Neural cell (in vitro differentiated cells): ENCODE measurements around the gene GATC. TPM values are rescaled to one million over a fixed set of nuclear protein-coding genes. Genes with fewer than 3 reads are reported as not detected.
A peak's percentile ranks its signal among the peaks of the same experiment; 100 is the strongest.

ENCODE experiments used
- H2AFZ ChIP-seq: fragments of 200-600, 300-800 bp; sonication (generic), shearing (Covaris generic); 2 replicates; pipeline ENCODE4 v1.6.0; 2014; ENCODE audit warnings: low read depth, mild to moderate bottlenecking, antibody characterized with exemption, low read length, moderate library complexity
- H3F3A ChIP-seq: fragments of 200-600 bp; shearing (Covaris generic); 2 replicates; pipeline ENCODE4 v1.6.1; 2016; ENCODE audit warnings: mild to moderate bottlenecking, moderate library complexity, mixed read lengths, antibody characterized with exemption, low read length; ENCODE audit not compliant: insufficient read depth, poor library complexity, severe bottlenecking
- H3K27ac ChIP-seq: fragments of 200-600, 300-800 bp; sonication (generic), shearing (Covaris generic); 2 replicates; pipeline ENCODE4 v1.5.1; 2014; ENCODE audit warnings: mild to moderate bottlenecking, low read length, moderate library complexity
- H3K27me3 ChIP-seq: fragments of 300-800, 200-600 bp; sonication (generic), shearing (Covaris generic); 2 replicates; pipeline ENCODE4 v1.6.0; 2014; ENCODE audit warnings: mild to moderate bottlenecking, low read depth, low read length, moderate library complexity; ENCODE audit not compliant: insufficient read depth
- H3K36me3 ChIP-seq: fragments of 300-800, 200-600 bp; sonication (generic), shearing (Covaris generic); 2 replicates; pipeline ENCODE4 v1.5.1; 2014; ENCODE audit warnings: mild to moderate bottlenecking, antibody characterized with exemption, low read length, moderate library complexity; ENCODE audit not compliant: insufficient read depth
- H3K4me2 ChIP-seq: fragments of 300-800, 200-600 bp; sonication (generic), shearing (Covaris generic); 2 replicates; pipeline ENCODE4 v1.6.0; 2014; ENCODE audit warnings: mild to moderate bottlenecking, low read length
- H3K4me3 ChIP-seq: fragments of 300-800, 200-600 bp; sonication (generic), shearing (Covaris generic); 2 replicates; pipeline ENCODE4 v1.5.1; 2014; ENCODE audit warnings: mild to moderate bottlenecking, low read length, moderate library complexity
- H3K79me2 ChIP-seq: fragments of 200-600 bp; shearing (Covaris generic); replicated peaks from 2 replicates; pipeline ENCODE4 v1.6.0; 2014; ENCODE audit warnings: mild to moderate bottlenecking, low read length, moderate library complexity; ENCODE audit not compliant: insufficient read depth
- H3K9ac ChIP-seq: fragments of 300-800, 200-600 bp; sonication (generic), shearing (Covaris generic); 2 replicates; pipeline ENCODE4 v1.6.1; 2016; ENCODE audit warnings: mild to moderate bottlenecking, low read length, mixed read lengths
- H3K9me2 ChIP-seq: fragments of 200-600 bp; shearing (Covaris generic); 2 replicates; pipeline ENCODE4 v1.6.1; 2016; ENCODE audit warnings: mild to moderate bottlenecking, low read length, mixed read lengths; ENCODE audit not compliant: insufficient read depth
- H3K9me3 ChIP-seq: fragments of 200-600, 300-800 bp; sonication (generic), shearing (Covaris generic); 2 replicates; pipeline ENCODE4 v1.6.1; 2016; ENCODE audit warnings: mild to moderate bottlenecking, mixed run types, low read length, moderate library complexity, mixed read lengths
- H4K20me1 ChIP-seq: fragments of 200-600 bp; shearing (Covaris generic); 2 replicates; pipeline ENCODE4 v1.6.1; 2016; ENCODE audit warnings: mild to moderate bottlenecking, mixed run types; ENCODE audit not compliant: insufficient read depth
- CTCF ChIP-seq: fragments of 450-650 bp; IDR thresholded peaks from 2 replicates; pipeline ENCODE4 v1.5.1; 2014; ENCODE audit warnings: antibody characterized with exemption, mild to moderate bottlenecking, moderate library complexity; ENCODE audit not compliant: poor library complexity, severe bottlenecking
- EP300 ChIP-seq: fragments of 450-650 bp; conservative IDR thresholded peaks from 2 replicates; pipeline ENCODE4 v1.6.1; 2014; ENCODE audit warnings: antibody characterized with exemption, mild to moderate bottlenecking, moderate library complexity; ENCODE audit not compliant: poor library complexity, severe bottlenecking
- EZH2 ChIP-seq: fragments of 200-600, 300-800 bp; shearing (Covaris generic), sonication (generic); IDR thresholded peaks from 2 replicates; pipeline ENCODE4 v1.6.1; 2014; ENCODE audit warnings: antibody characterized with exemption, low read length, borderline replicate concordance, mild to moderate bottlenecking; ENCODE audit not compliant: insufficient read depth, poor library complexity, severe bottlenecking
- MXI1 ChIP-seq: fragments of 450-650 bp; conservative IDR thresholded peaks from 2 replicates; pipeline ENCODE4 v1.6.1; 2014; ENCODE audit warnings: antibody characterized with exemption, mild to moderate bottlenecking; ENCODE audit not compliant: poor library complexity, severe bottlenecking
- POLR2AphosphoS5 ChIP-seq: IDR thresholded peaks from 2 replicates; pipeline ENCODE4 v1.6.1; 2012
- RAD21 ChIP-seq: fragments of 450-650 bp; conservative IDR thresholded peaks from 2 replicates; pipeline ENCODE4 v1.6.1; 2014; ENCODE audit warnings: antibody characterized with exemption, mild to moderate bottlenecking, moderate library complexity
- REST ChIP-seq: IDR thresholded peaks from 2 replicates; pipeline ENCODE4 v1.6.1; 2012; ENCODE audit warnings: borderline replicate concordance
- SMC3 ChIP-seq: fragments of 450-650 bp; conservative IDR thresholded peaks from 2 replicates; pipeline ENCODE4 v1.6.1; 2014; ENCODE audit warnings: antibody characterized with exemption, mild to moderate bottlenecking, moderate library complexity; ENCODE audit not compliant: poor library complexity
- TAF1 ChIP-seq: IDR thresholded peaks from 2 replicates; pipeline ENCODE4 v1.6.1; 2012; ENCODE audit warnings: low read depth
- polyA plus RNA-seq: library from polyadenylated mRNA; depleted of rRNA; stranded (reverse); fragments of >200 nt; gene quantifications from 2 replicates; pipeline ENCODE4 v1.2.3, GENCODE V29; 2014

Gene GATC
- polyA plus RNA-seq, 1 donor from 2014 or later = 45.3 TPM

GRCh38 chr12:120469450-120470149, 23.4 kb downstream of the GATC start, which contains the start of gene SRSF9:
Gene SRSF9 (minus strand): TSS chr12:120469748. CDS start chr12:120469609, 139 bp downstream.
- H4K20me1 ChIP-seq = peaks cover 8% of the 10 kb centered on the region
- H3K4me3 ChIP-seq = peak within 1 kb of the TSS; percentile 97
- H3K9me3 ChIP-seq = no peaks in the 10 kb centered on the region
- H3K9me2 ChIP-seq = no peaks in the 10 kb centered on the region
- peaks cover 50% of the 10 kb centered on the region for H3K79me2 ChIP-seq
- peak; percentile 76 for TF ChIP-seq SMC3
- peak; percentile 65 for TF ChIP-seq RAD21
- peak; percentile 94 for TF ChIP-seq MXI1
- TF ChIP-seq TAF1 = peak; percentile 87
- TF ChIP-seq EZH2 = no peak
- peak; percentile 94 for TF ChIP-seq POLR2AphosphoS5
- peak; percentile 74 for TF ChIP-seq REST
- TF ChIP-seq CTCF = peak; percentile 99
- TF ChIP-seq EP300 = peak; percentile 77
- H3K9ac ChIP-seq = peak within 1 kb of the TSS; percentile 95
- peaks cover 7% of the 10 kb centered on the region for H3F3A ChIP-seq
- peak within 1 kb of the TSS; percentile 91 for H3K4me2 ChIP-seq
- no peaks in the 10 kb centered on the region for H3K27me3 ChIP-seq
- peak within 1 kb of the TSS; percentile 95 for H3K27ac ChIP-seq
- H2AFZ ChIP-seq = peak within 1 kb of the TSS; percentile 78
- peaks cover 10% of the 10 kb centered on the region for H3K36me3 ChIP-seq

DNA sequence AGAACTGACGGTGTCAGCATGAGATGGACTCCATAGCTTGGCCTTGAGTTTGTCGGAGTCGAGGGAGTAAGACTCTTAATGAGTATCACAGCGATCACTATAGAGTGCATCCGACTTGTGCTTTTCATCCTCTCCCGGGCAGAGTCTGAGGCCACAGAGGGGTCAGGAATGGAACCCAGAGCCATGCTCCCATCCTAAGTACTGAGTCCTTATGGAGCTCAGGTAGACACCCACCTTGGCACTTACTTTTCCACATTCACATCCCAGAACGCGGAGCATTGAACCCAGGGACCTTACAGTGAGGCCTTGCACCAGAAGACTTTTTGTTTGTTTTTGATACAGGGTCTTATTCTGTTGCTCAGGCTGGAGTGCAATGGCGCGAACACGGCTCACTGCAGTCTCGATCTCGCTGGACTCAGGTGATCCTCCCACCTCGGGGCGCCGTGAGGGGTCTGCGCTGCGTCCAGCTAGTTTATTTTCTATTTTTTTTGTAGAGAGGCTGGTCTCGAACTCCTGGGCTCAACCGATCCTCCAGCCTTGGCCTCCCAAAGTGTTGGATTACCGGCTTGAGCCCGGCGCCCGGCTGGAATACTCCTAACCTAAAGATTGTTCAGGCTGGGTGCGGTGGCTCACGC, 24.0 kb downstream of the GATC start:
- H3K36me3 ChIP-seq = peaks cover 4% of the 10 kb centered on the region
- H3K9me2 ChIP-seq = no peaks in the 10 kb centered on the region
- TF ChIP-seq POLR2AphosphoS5 (no peak), EZH2 (no peak), REST (no peak), RAD21 (no peak), MXI1 (no peak)
- peak overlapping the region; percentile 95 for H3K27ac ChIP-seq
- peak overlapping the region; percentile 91 for H3K4me2 ChIP-seq
- H3K9ac ChIP-seq = peak overlapping the region; percentile 95
- H3K9me3 ChIP-seq = no peaks in the 10 kb centered on the region
- H3K4me3 ChIP-seq = peak overlapping the region; percentile 97
- H3K27me3 ChIP-seq = no peaks in the 10 kb centered on the region
- H3F3A ChIP-seq = peaks cover 7% of the 10 kb centered on the region
- H2AFZ ChIP-seq = peak overlapping the region; percentile 78
- peaks cover 8% of the 10 kb centered on the region for H4K20me1 ChIP-seq
- peaks cover 48% of the 10 kb centered on the region for H3K79me2 ChIP-seq
